Measurements from ENCODE around the gene RAVER1. TPM values are rescaled to one million over a fixed set of nuclear protein-coding genes. Genes with fewer than 3 reads are reported as not detected.
A peak's percentile ranks its signal among the peaks of the same experiment; 100 is the strongest.

Gene RAVER1
- total and polyA plus RNA-seq, 10 of the 15 experiments (the other 5 are each of a cell fraction or from before 2014, with no cell fraction given): 0.03 to 87.0 (median 12.1) TPM

GRCh38 chr19:10380313-10381102 lies 47.2 kb upstream of the RAVER1 start, which contains the start of gene TYK2 (continued):
- TF ChIP-seq ASH2L (IDR thresholded peaks at IDR 0.05; ENCODE audit: borderline replicate concordance, low read depth): no peak
- TF ChIP-seq YY1 (IDR thresholded peaks at IDR 0.05; ENCODE audit: low read depth, low read length): peak; percentile 83
- no peak for TF ChIP-seq MYB (IDR thresholded peaks at IDR 0.05; ENCODE audit: borderline replicate concordance, low read depth, low read length)
- TF ChIP-seq CHD1 (IDR thresholded peaks at IDR 0.05; ENCODE audit: low read depth, low read length): no peak
- no peak for TF ChIP-seq BCL11A (IDR thresholded peaks at IDR 0.05; ENCODE audit: low read depth, low read length)
- peak; percentile 14 for TF ChIP-seq E4F1 (IDR thresholded peaks at IDR 0.05; ENCODE audit: borderline replicate concordance, partially characterized antibody)
- no peak for TF ChIP-seq RCOR1 (conservative IDR thresholded peaks at IDR 0.05; ENCODE audit: low read depth, low read length)
- TF ChIP-seq RFX5 (IDR thresholded peaks at IDR 0.05; ENCODE audit: low read depth, low read length): peak; percentile 96
- TF ChIP-seq TCF3 (IDR thresholded peaks at IDR 0.05; ENCODE audit: borderline replicate concordance, insufficient read depth, low read depth, low read length): peak; percentile 72
- peak; percentile 86 for TF ChIP-seq NKRF (conservative IDR thresholded peaks at IDR 0.05)
- TF ChIP-seq POLR2A (IDR thresholded peaks at IDR 0.05; ENCODE audit: low read depth, low read length): peak; percentile 92
- TF ChIP-seq ELK1 (IDR thresholded peaks at IDR 0.05; ENCODE audit: low read depth, low read length): no peak
- peak; percentile 51 for TF ChIP-seq SMAD1 (IDR thresholded peaks at IDR 0.05; ENCODE audit: low read depth, partially characterized antibody)
- TF ChIP-seq SUPT20H (IDR thresholded peaks at IDR 0.05; ENCODE audit: borderline replicate concordance, control insufficient read depth, low read depth, low read length): no peak
- TF ChIP-seq HDAC2 (IDR thresholded peaks at IDR 0.05): no peak
- TF ChIP-seq MAX (IDR thresholded peaks at IDR 0.05; ENCODE audit: low read depth, low read length): peak; percentile 73
- TF ChIP-seq ATF2 (IDR thresholded peaks at IDR 0.05; ENCODE audit: low read length): no peak
- TF ChIP-seq BCL3 (IDR thresholded peaks at IDR 0.05; ENCODE audit: borderline replicate concordance, insufficient read depth, low read depth, low read length, poor library complexity, severe bottlenecking): no peak
- peak; percentile 62 for TF ChIP-seq DPF2 (IDR thresholded peaks at IDR 0.05)
- TF ChIP-seq NFYB (IDR thresholded peaks at IDR 0.05; ENCODE audit: insufficient read depth, low read depth, low read length): peak; percentile 99

Measured in GM12878 (cell line).